ENCODE data around the gene NMT1.

The NMT1 gene

GRCh38 chr17:45148183-45149036, 87.3 kb downstream of the NMT1 start, which contains the start of gene HEXIM1 (continued):
- peak; percentile 77 for TF ChIP-seq ZNF513 (tag by site-specific recombination; IDR thresholded peaks at IDR 0.05)
- peak; percentile 97 for TF ChIP-seq SP2 (tag by site-specific recombination; IDR thresholded peaks at IDR 0.05)
- TF ChIP-seq GLI4 (tag by site-specific recombination; IDR thresholded peaks at IDR 0.05) = peak; percentile 100
- TF ChIP-seq BCL11B (tag by site-specific recombination; IDR thresholded peaks at IDR 0.05; ENCODE audit: low read depth) = peak; percentile 95
- TF ChIP-seq ZNF311 (tag by site-specific recombination; IDR thresholded peaks at IDR 0.05; ENCODE audit: borderline replicate concordance) = no peak
- peak; percentile 88 for TF ChIP-seq ZSCAN16 (tag by site-specific recombination; IDR thresholded peaks at IDR 0.05)
- no peak for TF ChIP-seq ZNF830 (tag by site-specific recombination; IDR thresholded peaks at IDR 0.05; ENCODE audit: low read depth)
- TF ChIP-seq ATF2 (tag by site-specific recombination; IDR thresholded peaks at IDR 0.05; ENCODE audit: low read depth) = peak; percentile 67
- TF ChIP-seq ZNF660 (tag by site-specific recombination; IDR thresholded peaks at IDR 0.05) = peak; percentile 95
- TF ChIP-seq ZNF629 (tag by site-specific recombination; IDR thresholded peaks at IDR 0.05) = peak; percentile 90
- peak; percentile 72 for TF ChIP-seq ZNF664 (tag by site-specific recombination; IDR thresholded peaks at IDR 0.05)
- peak; percentile 80 for TF ChIP-seq REST (tag by site-specific recombination; IDR thresholded peaks at IDR 0.05)
- TF ChIP-seq ZNF391 (tag by site-specific recombination; IDR thresholded peaks at IDR 0.05; ENCODE audit: borderline replicate concordance, low read depth) = peak; percentile 100
- TF ChIP-seq YY1 (tag by site-specific recombination; IDR thresholded peaks at IDR 0.05) = peak; percentile 80
- peak; percentile 88 for TF ChIP-seq ZNF341 (tag by site-specific recombination; IDR thresholded peaks at IDR 0.05; ENCODE audit: low read depth)
- TF ChIP-seq ZNF837 (tag by site-specific recombination; IDR thresholded peaks at IDR 0.05) = peak; percentile 97
- TF ChIP-seq TSHZ1 (tag by site-specific recombination; IDR thresholded peaks at IDR 0.05; ENCODE audit: borderline replicate concordance) = peak; percentile 95
- TF ChIP-seq ZNF146 (tag by site-specific recombination; IDR thresholded peaks at IDR 0.05) = peak; percentile 65
- peak; percentile 97 for TF ChIP-seq INSM2 (tag by site-specific recombination; IDR thresholded peaks at IDR 0.05)
- no peak for TF ChIP-seq ZNF138 (tag by site-specific recombination; IDR thresholded peaks at IDR 0.05; ENCODE audit: borderline replicate concordance)
- TF ChIP-seq ZNF416 (tag by site-specific recombination; IDR thresholded peaks at IDR 0.05) = no peak
- peak; percentile 91 for TF ChIP-seq ZNF561 (tag by site-specific recombination; IDR thresholded peaks at IDR 0.05; ENCODE audit: borderline replicate concordance)
- no peak for TF ChIP-seq HOXD13 (CRISPR knock-in tag; IDR thresholded peaks at IDR 0.05; ENCODE audit: borderline replicate concordance)
- peak; percentile 13; the same call in 1 of the 2 replicates for TF ChIP-seq ZNF404 (tag by site-specific recombination; IDR thresholded peaks at IDR 0.05)
- TF ChIP-seq ZBTB44 (tag by site-specific recombination; IDR thresholded peaks at IDR 0.05) = no peak
- TF ChIP-seq ZNF558 (tag by site-specific recombination; IDR thresholded peaks at IDR 0.05) = peak; percentile 91

Measured in HEK293 (cell line).